Stomach smooth muscle (tissue), 2 donors: ENCODE data around the gene WNK3.

ENCODE experiments used
- H3K27ac ChIP-seq: one replicate; pipeline ENCODE4 v1.7.0; 2013; ENCODE audit warnings: mild to moderate bottlenecking, low read length, inconsistent platforms
- H3K27me3 ChIP-seq, 2 donors: one replicate each; pipeline ENCODE4 v1.7.0; 2013; ENCODE audit warnings: low read length in 2 of 2; ENCODE audit not compliant: insufficient read depth in 2 of 2, control insufficient read depth in 1 of 2
- H3K36me3 ChIP-seq, 2 donors: one replicate each; pipeline ENCODE4 v1.7.0; 2013; ENCODE audit warnings: low read length in 2 of 2; ENCODE audit not compliant: control insufficient read depth in 2 of 2, insufficient read depth in 2 of 2
- H3K4me1 ChIP-seq: one replicate; pipeline ENCODE4 v1.7.0; 2013; ENCODE audit warnings: low read length; ENCODE audit not compliant: control insufficient read depth, insufficient read depth
- H3K4me3 ChIP-seq, 2 donors: one replicate each; pipeline ENCODE4 v1.7.0; 2013; ENCODE audit warnings: low read length in 2 of 2
- H3K9ac ChIP-seq, 2 donors: one replicate each; pipeline ENCODE4 v1.7.0; 2013; ENCODE audit warnings: low read length in 2 of 2, mild to moderate bottlenecking in 1 of 2
- H3K9me3 ChIP-seq, 2 donors: one replicate each; pipeline ENCODE4 v1.7.0; 2013; ENCODE audit warnings: low read length in 2 of 2; ENCODE audit not compliant: control insufficient read depth in 2 of 2
- donor health status: healthy.
- donor health status: Pancreatic carcinoma.

The WNK3 gene

DNA sequence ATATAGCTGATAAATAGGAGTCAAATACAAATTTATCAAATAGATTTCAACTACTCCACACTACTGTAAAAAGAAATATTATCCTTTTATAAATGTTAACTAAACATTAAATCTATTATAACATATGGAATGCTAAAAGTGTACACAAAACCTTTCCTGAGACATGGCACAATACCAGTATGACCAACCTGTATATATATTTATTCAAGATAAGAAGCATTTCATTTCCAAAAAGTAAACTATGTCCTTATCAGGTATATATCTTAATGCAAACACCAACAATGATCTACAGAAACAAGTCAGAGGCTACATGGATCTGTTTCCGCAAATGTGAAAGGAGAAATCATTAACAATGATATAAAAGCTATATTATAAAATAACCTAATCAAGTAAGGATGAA is 37.8 kb downstream of the WNK3 start:
- no peak overlapping the region for H3K9ac ChIP-seq
- no peak overlapping the region for H3K4me3 ChIP-seq
- no peaks in the 10 kb centered on the region for H3K4me1 ChIP-seq
- H3K27ac ChIP-seq: no peak overlapping the region
- H3K36me3 ChIP-seq: no peaks in the 10 kb centered on the region
- H3K27me3 ChIP-seq: peaks cover 0 to 5% of the 10 kb centered on the region in 2 donors
- H3K9me3 ChIP-seq: no peaks in the 10 kb centered on the region

GRCh38 chrX:54306379-54306778 is 51.5 kb downstream of the WNK3 start:
- H3K4me3 ChIP-seq: no peak overlapping the region

DNA sequence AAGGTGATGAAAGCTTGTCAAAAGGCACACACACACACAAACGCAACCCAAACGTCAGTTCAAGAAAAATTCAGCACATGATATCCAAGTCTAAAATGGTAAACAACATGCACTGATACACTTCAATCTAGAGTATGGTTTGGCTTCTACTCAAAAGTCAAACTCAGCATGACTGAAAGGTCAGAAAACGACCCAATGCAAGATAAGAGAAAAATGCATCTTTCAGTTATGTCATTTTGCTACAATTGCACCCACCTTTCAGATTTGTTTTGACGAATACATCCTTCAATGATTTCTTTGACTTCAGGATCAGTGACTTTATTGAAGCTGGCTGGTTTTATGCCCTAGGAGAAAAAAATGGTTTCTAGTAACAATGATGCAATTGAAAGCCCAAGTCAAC is 56.3 kb downstream of the WNK3 start:
- H3K9me3 ChIP-seq: no peaks in the 10 kb centered on the region
- no peak overlapping the region for H3K9ac ChIP-seq
- no peaks in the 10 kb centered on the region for H3K27me3 ChIP-seq
- H3K4me3 ChIP-seq: no peak overlapping the region
- H3K27ac ChIP-seq: no peak overlapping the region
- H3K36me3 ChIP-seq: no peaks in the 10 kb centered on the region
- H3K4me1 ChIP-seq: no peaks in the 10 kb centered on the region

More at GRCh38 chrX:54306379-54306778, 51.5 kb downstream of the WNK3 start:
- H3K27me3 ChIP-seq: no peaks in the 10 kb centered on the region
- H3K9me3 ChIP-seq: no peaks in the 10 kb centered on the region
- H3K27ac ChIP-seq: no peak overlapping the region
- no peaks in the 10 kb centered on the region for H3K36me3 ChIP-seq
- no peak overlapping the region for H3K9ac ChIP-seq
- no peaks in the 10 kb centered on the region for H3K4me1 ChIP-seq

GRCh38 chrX:54294306-54294705 is 63.5 kb downstream of the WNK3 start:
- H3K27me3 ChIP-seq: no peaks in the 10 kb centered on the region
- no peaks in the 10 kb centered on the region for H3K4me1 ChIP-seq
- no peak overlapping the region for H3K4me3 ChIP-seq
- H3K27ac ChIP-seq: no peak overlapping the region
- no peaks in the 10 kb centered on the region for H3K9me3 ChIP-seq
- H3K36me3 ChIP-seq: no peaks in the 10 kb centered on the region
- H3K9ac ChIP-seq: no peak overlapping the region

GRCh38 chrX:54292755-54293154 is 65.1 kb downstream of the WNK3 start:
- H3K27ac ChIP-seq: no peak overlapping the region
- H3K27me3 ChIP-seq: peaks cover 0 to 4% of the 10 kb centered on the region in 2 donors
- no peaks in the 10 kb centered on the region for H3K9me3 ChIP-seq
- no peaks in the 10 kb centered on the region for H3K36me3 ChIP-seq
- H3K4me3 ChIP-seq: no peak overlapping the region
- no peak overlapping the region for H3K9ac ChIP-seq
- no peaks in the 10 kb centered on the region for H3K4me1 ChIP-seq

DNA sequence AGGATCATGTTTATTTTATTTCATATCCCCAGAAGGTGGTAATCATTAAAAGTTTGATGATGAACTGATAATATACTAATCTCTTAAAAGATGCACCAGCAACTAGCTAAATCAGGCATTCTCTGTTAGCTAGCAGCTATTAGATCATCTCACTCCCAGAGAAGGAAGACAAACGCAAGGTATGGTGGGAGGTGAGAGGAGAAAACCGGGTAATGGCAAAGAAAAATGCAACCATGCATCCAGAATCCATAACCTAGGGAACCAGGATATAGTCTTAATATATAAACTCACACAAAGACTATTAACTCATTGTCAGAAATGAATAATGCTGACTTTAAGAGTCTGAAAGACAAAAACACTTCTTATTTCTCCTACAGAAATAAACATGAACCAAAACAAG is 66.1 kb downstream of the WNK3 start:
- H3K4me1 ChIP-seq: no peaks in the 10 kb centered on the region
- no peak overlapping the region for H3K4me3 ChIP-seq
- H3K9me3 ChIP-seq: no peaks in the 10 kb centered on the region
- H3K27ac ChIP-seq: no peak overlapping the region
- H3K27me3 ChIP-seq: peaks cover 0 to 4% of the 10 kb centered on the region in 2 donors
- H3K9ac ChIP-seq: no peak overlapping the region
- no peaks in the 10 kb centered on the region for H3K36me3 ChIP-seq

DNA sequence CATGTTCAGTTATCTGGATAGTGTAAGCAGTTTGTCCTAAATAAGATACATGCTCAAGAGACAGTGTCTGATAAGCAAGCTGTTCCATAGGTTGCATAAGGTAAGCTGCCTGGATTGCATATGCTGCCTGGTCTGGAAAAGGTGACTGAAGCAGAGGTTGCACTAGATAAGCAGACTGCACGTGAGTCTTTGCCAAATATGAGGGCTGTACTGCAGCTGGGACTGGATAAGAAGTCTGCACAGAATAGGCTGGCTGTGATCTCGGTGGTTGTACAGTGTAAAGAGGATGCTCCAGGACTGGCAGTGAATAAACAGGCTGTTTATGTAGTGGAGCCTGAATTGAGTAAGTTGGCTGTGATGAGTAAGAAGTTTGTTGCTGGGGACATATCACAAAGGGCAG is 68.9 kb downstream of the WNK3 start:
- Histone ChIP-seq H3K4me3 (no peak overlapping the region), H3K36me3 (no peaks in the 10 kb centered on the region), H3K9ac (no peak overlapping the region), H3K9me3 (no peaks in the 10 kb centered on the region), H3K27me3 (peaks cover 0 to 4% of the 10 kb centered on the region in 2 donors), H3K27ac (no peak overlapping the region), H3K4me1 (no peaks in the 10 kb centered on the region)

GRCh38 chrX:54288277-54288676 is 69.6 kb downstream of the WNK3 start:
- H3K9me3 ChIP-seq: no peaks in the 10 kb centered on the region
- H3K27ac ChIP-seq: no peak overlapping the region
- H3K4me3 ChIP-seq: no peak overlapping the region
- H3K27me3 ChIP-seq: peaks cover 0 to 4% of the 10 kb centered on the region in 2 donors
- H3K9ac ChIP-seq: no peak overlapping the region
- no peaks in the 10 kb centered on the region for H3K36me3 ChIP-seq
- H3K4me1 ChIP-seq: no peaks in the 10 kb centered on the region

DNA sequence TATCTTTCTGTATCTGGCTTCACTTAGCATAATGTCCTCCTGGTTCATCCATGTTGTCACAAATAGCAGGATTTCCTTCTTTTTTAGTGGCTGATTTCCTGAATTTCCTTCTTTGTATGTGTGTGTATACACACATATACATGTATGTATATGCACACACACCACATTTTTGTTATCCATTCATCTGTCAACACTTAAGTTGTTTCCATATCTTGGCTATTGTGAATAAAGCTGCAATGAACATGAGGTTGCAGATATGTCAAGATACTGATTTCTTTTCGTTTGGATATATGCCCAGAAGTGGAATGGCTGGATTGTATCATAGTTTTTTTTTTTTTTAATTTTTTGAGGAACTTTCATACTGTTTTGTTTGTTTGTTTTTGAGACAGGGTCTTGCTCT is 76.2 kb downstream of the WNK3 start:
- Histone ChIP-seq H3K9ac (no peak overlapping the region), H3K9me3 (no peaks in the 10 kb centered on the region), H3K27ac (no peak overlapping the region), H3K36me3 (no peaks in the 10 kb centered on the region), H3K4me3 (no peak overlapping the region), H3K27me3 (no peaks in the 10 kb centered on the region), H3K4me1 (no peaks in the 10 kb centered on the region)

- Histone ChIP-seq H3K36me3 (no peaks in the 10 kb centered on the region), H3K9ac (no peak overlapping the region), H3K4me1 (no peaks in the 10 kb centered on the region), H3K27ac (no peak overlapping the region), H3K4me3 (no peak overlapping the region), H3K27me3 (no peaks in the 10 kb centered on the region), H3K9me3 (no peaks in the 10 kb centered on the region)
These were observed 77.4 kb downstream of the WNK3 start for GRCh38 chrX:54280466-54280865.

DNA sequence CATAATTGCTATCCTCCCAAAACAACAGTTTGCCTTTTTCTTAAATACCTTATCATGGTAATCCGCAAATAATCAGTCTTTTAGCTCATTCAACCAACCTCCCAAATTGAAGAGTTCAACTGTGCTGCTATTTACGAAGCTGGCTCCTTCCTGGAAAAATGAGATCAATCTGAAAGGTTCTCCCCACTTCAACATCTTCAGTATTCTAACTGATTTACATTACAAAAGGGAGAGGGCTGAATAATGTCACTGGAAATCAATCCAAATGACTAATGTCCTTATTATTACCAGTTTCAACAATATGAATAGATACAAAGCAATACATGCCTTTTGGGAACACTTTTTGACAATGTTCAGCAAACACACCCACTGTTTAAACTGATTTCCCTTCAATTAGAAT is 86.2 kb downstream of the WNK3 start:
- no peak overlapping the region for H3K4me3 ChIP-seq
- no peak overlapping the region for H3K27ac ChIP-seq
- H3K36me3 ChIP-seq: no peaks in the 10 kb centered on the region
- no peaks in the 10 kb centered on the region for H3K27me3 ChIP-seq
- no peaks in the 10 kb centered on the region for H3K9me3 ChIP-seq
- no peak overlapping the region for H3K9ac ChIP-seq
- no peaks in the 10 kb centered on the region for H3K4me1 ChIP-seq
